B cell (primary cell): ENCODE data around the gene WASL. TPM values are rescaled to one million over a fixed set of nuclear protein-coding genes. Genes with fewer than 3 reads are reported as not detected.

ENCODE experiments used
- ATAC-seq: fragments of 200-7000 bp; cut with Tn5 transposase; one replicate; pipeline ENCODE4 v1.10.0; 2021; ENCODE audit warnings: low read depth, mild to moderate bottlenecking, moderate number of reproducible peaks, moderate library complexity
- CTCF ChIA-PET: fragments of 350-600 bp; sonication (Branson Sonifier 250); formaldehyde crosslinking; loops from one replicate; lab custom pipeline; 2021; ENCODE audit warnings: antibody characterized with exemption, inconsistent platforms; lab: Charles Lee
- POLR2A ChIA-PET: fragments of 350-600 bp; sonication (Branson Sonifier 250); formaldehyde crosslinking; loops from one replicate; lab custom pipeline; 2021; ENCODE audit warnings: antibody characterized with exemption; lab: Charles Lee
- DNase-seq: peaks from one replicate; pipeline ENCODE4 v3.0.0; 2013
- H2AFZ ChIP-seq: 2 replicates; pipeline ENCODE4 v1.6.1; 2012; ENCODE audit warnings: mild to moderate bottlenecking, low read depth, low read length; ENCODE audit not compliant: insufficient read depth, poor library complexity, severe bottlenecking
- H3K27ac ChIP-seq, 2 donors: 1 replicate in 1 of 2; 2 replicates in 1 of 2; pipeline ENCODE4 v1.5.1; 2012 to 2013; ENCODE audit warnings: low read length in 2 of 2, mild to moderate bottlenecking in 2 of 2, moderate library complexity in 1 of 2
- H3K27me3 ChIP-seq, 4 experiments: fragments of 200-600 bp in 1 of 4; sonication (generic) in 1 of 4; replicated peaks in 1 of 4; 1 replicate in 2 of 4; 2 replicates in 2 of 4; pipeline versions ENCODE4 v1.6.1 to v1.7.0; 2013 to 2016; ENCODE audit warnings: low read length in 3 of 4, mild to moderate bottlenecking in 2 of 4, mixed read lengths in 1 of 4, moderate library complexity in 1 of 4; ENCODE audit not compliant: insufficient read depth in 4 of 4, control insufficient read depth in 3 of 4; ENCODE audit errors: control extremely low read depth in 1 of 4
- H3K36me3 ChIP-seq, 2 experiments: replicated peaks in 1 of 2; 1 replicate in 1 of 2; 2 replicates in 1 of 2; pipeline versions ENCODE4 v1.6.1 to v1.7.1; 2013; ENCODE audit warnings: low read length in 1 of 2; ENCODE audit not compliant: insufficient read depth in 2 of 2, control insufficient read depth in 1 of 2; ENCODE audit errors: control extremely low read depth in 1 of 2, extremely low read depth in 1 of 2
- H3K4me1 ChIP-seq, 2 donors: fragments of 200-600 bp in 1 of 2; sonication (generic) in 1 of 2; 1 replicate in 1 of 2; 2 replicates in 1 of 2; pipeline versions ENCODE4 v1.5.1 to v1.6.1; 2013 to 2017; ENCODE audit warnings: low read length in 2 of 2; ENCODE audit not compliant: control insufficient read depth in 2 of 2, insufficient read depth in 2 of 2
- H3K4me2 ChIP-seq: replicated peaks from 2 replicates; pipeline ENCODE3; 2012; ENCODE audit warnings: mild to moderate bottlenecking, low read depth, low read length; ENCODE audit not compliant: poor library complexity, severe bottlenecking
- H3K4me3 ChIP-seq, 5 experiments: fragments of 200-600 bp in 1 of 5; sonication (generic) in 1 of 5; 1 replicate in 3 of 5; 2 replicates in 2 of 5; pipeline versions ENCODE4 v1.5.1 to v1.7.0; 2011 to 2016; ENCODE audit warnings: low read length in 4 of 5, mild to moderate bottlenecking in 4 of 5, low read depth in 2 of 5, control low read depth in 1 of 5, moderate library complexity in 1 of 5; ENCODE audit not compliant: insufficient read depth in 1 of 5; ENCODE audit errors: control extremely low read depth in 1 of 5, extremely low read depth in 1 of 5
- H3K79me2 ChIP-seq: fragments of 200-600 bp; sonication (generic); one replicate; pipeline ENCODE4 v1.6.0; 2016; ENCODE audit warnings: low read length; ENCODE audit not compliant: control insufficient read depth, insufficient read depth
- H3K9ac ChIP-seq: fragments of 200-600 bp; sonication (generic); 2 replicates; pipeline ENCODE4 v1.6.1; 2017; ENCODE audit warnings: mild to moderate bottlenecking, low read length, moderate library complexity
- H3K9me3 ChIP-seq, 3 donors: one replicate each; pipeline versions ENCODE4 v1.6.1 to v1.7.1; 2013; ENCODE audit warnings: low read length in 2 of 3; ENCODE audit not compliant: control insufficient read depth in 2 of 3, insufficient read depth in 1 of 3; ENCODE audit errors: control extremely low read depth in 1 of 3
- H4K20me1 ChIP-seq: 2 replicates; pipeline ENCODE4 v1.6.0; 2012; ENCODE audit warnings: mild to moderate bottlenecking, low read length; ENCODE audit not compliant: insufficient read depth, control insufficient read depth, poor library complexity, severe bottlenecking
- H3K27ac Mint-ChIP-seq: one replicate; pipeline ENCODE4 v1.8.0; 2021; ENCODE audit warnings: mixed read lengths
- H3K27me3 Mint-ChIP-seq: one replicate; pipeline ENCODE4 v1.8.0; 2021; ENCODE audit warnings: mixed read lengths
- H3K4me1 Mint-ChIP-seq: one replicate; pipeline ENCODE4 v1.8.0; 2021; ENCODE audit warnings: mixed read lengths
- H3K4me3 Mint-ChIP-seq: one replicate; pipeline ENCODE4 v1.8.0; 2021; ENCODE audit warnings: mixed read lengths
- H3K9me3 Mint-ChIP-seq: one replicate; pipeline ENCODE4 v1.8.0; 2022; ENCODE audit warnings: mixed read lengths; ENCODE audit not compliant: insufficient read depth
- EZH2 ChIP-seq: IDR thresholded peaks from 2 replicates; pipeline ENCODE4 v1.6.1; 2012; ENCODE audit warnings: borderline replicate concordance, low read depth, mild to moderate bottlenecking, moderate library complexity, low read length; ENCODE audit not compliant: insufficient read depth, poor library complexity, severe bottlenecking
- WGBS: methylation state at CpG from one replicate; pipeline ENCODE4 v1.1.5; 2013; ENCODE audit warnings: missing lambda C conversion rate; ENCODE audit not compliant: insufficient coverage; 5-methylcytosine and 5-hydroxymethylcytosine counted together
- intact Hi-C: fragments of 100-400 bp; cut with micrococcal nuclease; formaldehyde crosslinking; loops from one replicate; pipeline ENCODE4 v1.10.0; 2022
- polyA plus RNA-seq: library from polyadenylated mRNA; depleted of rRNA; stranded (reverse); fragments of >200 nt; gene quantifications from 2 replicates; pipeline ENCODE4 v1.2.3, GENCODE V29; 2012
- total RNA-seq, 2 donors: library from RNA; stranded (reverse); fragments of 120-200 nt in 1 of 2; gene quantifications; 1 replicate in 1 of 2; 2 replicates in 1 of 2; pipeline versions ENCODE4 v1.2.3 to v1.2.4, GENCODE V29; 2013 to 2022
- TF ChIP-seq, protein P1 (sequence below): fragments of 200-600 bp; IDR thresholded peaks from one replicate; pipeline ENCODE4 v1.8.0; 2022; ENCODE audit warnings: antibody characterized with exemption, mild to moderate bottlenecking

The WASL gene
- total and polyA plus RNA-seq, 2 donors (not counting 1 experiment from before 2014, with no cell fraction given): 1.8 to 10.4 TPM

DNA sequence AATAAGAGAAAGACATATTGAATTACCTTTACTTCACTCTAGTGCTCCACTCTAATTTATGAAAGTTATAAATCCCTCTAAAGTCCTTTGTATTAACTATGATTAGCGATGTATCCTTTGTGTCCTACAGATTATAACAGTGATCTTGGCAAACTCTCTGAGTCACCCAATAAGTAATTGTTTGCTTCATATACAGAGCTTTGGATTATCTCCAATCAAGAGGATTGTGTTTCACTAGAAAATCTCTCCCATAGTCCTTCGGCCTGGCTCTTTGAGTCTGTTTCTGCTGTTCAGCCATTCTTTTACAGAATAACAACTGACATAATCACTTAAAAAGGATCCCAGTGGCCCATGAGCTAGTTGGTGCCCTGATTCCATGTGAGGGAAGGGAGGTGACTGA lies 83.6 kb downstream of the WASL start:
- TF ChIP-seq, protein P1, sequence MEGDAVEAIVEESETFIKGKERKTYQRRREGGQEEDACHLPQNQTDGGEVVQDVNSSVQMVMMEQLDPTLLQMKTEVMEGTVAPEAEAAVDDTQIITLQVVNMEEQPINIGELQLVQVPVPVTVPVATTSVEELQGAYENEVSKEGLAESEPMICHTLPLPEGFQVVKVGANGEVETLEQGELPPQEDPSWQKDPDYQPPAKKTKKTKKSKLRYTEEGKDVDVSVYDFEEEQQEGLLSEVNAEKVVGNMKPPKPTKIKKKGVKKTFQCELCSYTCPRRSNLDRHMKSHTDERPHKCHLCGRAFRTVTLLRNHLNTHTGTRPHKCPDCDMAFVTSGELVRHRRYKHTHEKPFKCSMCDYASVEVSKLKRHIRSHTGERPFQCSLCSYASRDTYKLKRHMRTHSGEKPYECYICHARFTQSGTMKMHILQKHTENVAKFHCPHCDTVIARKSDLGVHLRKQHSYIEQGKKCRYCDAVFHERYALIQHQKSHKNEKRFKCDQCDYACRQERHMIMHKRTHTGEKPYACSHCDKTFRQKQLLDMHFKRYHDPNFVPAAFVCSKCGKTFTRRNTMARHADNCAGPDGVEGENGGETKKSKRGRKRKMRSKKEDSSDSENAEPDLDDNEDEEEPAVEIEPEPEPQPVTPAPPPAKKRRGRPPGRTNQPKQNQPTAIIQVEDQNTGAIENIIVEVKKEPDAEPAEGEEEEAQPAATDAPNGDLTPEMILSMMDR: no peak
- TF ChIP-seq EZH2: no peak
- H4K20me1 ChIP-seq: no peaks in the 10 kb centered on the region
- no peak for DNase-seq
- no peak overlapping the region for H2AFZ ChIP-seq
- ChIA-PET POLR2A (no interaction called here), CTCF (interaction anchor here (1.0 kb wide), 1 partner anchor 171 kb away, joined by 3 read pairs; no protein-coding TSS in a partner anchor)
- H3K27ac ChIP-seq: no peak overlapping the region
- H3K36me3 ChIP-seq: no peaks in the 10 kb centered on the region
- no peak overlapping the region for H3K4me3 ChIP-seq
- Mint-ChIP-seq H3K4me3 (no peak overlapping the region), H3K27me3 (peaks cover 26% of the 10 kb centered on the region), H3K9me3 (no peaks in the 10 kb centered on the region), H3K4me1 (no peaks in the 10 kb centered on the region), H3K27ac (no peak overlapping the region)
- intact Hi-C loops: no loop called here
- H3K9ac ChIP-seq: no peak overlapping the region
- WGBS: no CpG with 5 or more reads among the region's 2 CpGs
- no peak overlapping the region for H3K4me2 ChIP-seq
- no peaks in the 10 kb centered on the region for H3K9me3 ChIP-seq
- H3K27me3 ChIP-seq: no peaks in the 10 kb centered on the region
- no peak for ATAC-seq
- no peaks in the 10 kb centered on the region for H3K4me1 ChIP-seq
- H3K79me2 ChIP-seq: no peaks in the 10 kb centered on the region

DNA sequence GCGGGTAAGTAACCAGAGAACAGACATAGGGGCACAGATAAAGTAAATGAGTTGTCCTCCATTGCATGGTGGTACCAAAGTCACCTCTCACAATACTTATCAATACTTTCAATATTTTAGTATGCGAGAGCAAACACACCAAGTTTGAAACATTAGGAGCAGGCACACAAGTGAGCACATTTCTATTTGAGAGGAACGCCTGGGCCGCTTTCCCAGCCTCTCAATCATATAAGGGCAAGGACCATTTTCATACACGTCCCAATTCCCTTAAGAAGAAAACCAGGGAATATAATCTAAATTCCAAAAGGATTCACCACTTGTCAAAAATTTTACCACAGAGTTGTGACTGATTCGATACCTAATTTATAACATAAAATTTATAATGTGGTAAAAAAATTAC lies 85.6 kb downstream of the WASL start:
- Histone ChIP-seq H4K20me1 (no peaks in the 10 kb centered on the region), H3K4me2 (no peak overlapping the region), H3K79me2 (no peaks in the 10 kb centered on the region), H2AFZ (no peak overlapping the region), H3K4me1 (no peaks in the 10 kb centered on the region), H3K36me3 (no peaks in the 10 kb centered on the region), H3K4me3 (no peak overlapping the region), H3K9me3 (no peaks in the 10 kb centered on the region), H3K27me3 (peaks cover 0 to 4% (median 0%) of the 10 kb centered on the region in 4 experiments), H3K27ac (no peak overlapping the region), H3K9ac (no peak overlapping the region)
- CTCF ChIA-PET: no interaction called here
- TF ChIP-seq EZH2: no peak
- TF ChIP-seq, protein P1: no peak
- H3K4me1 Mint-ChIP-seq: no peaks in the 10 kb centered on the region
- no peak overlapping the region for H3K27ac Mint-ChIP-seq
- WGBS: 90% methylated on average over 4 of the region's 6 CpGs
- intact Hi-C loops: no loop called here
- H3K9me3 Mint-ChIP-seq: no peaks in the 10 kb centered on the region
- no peak for ATAC-seq
- H3K4me3 Mint-ChIP-seq: no peak overlapping the region
- H3K27me3 Mint-ChIP-seq: peaks cover 38% of the 10 kb centered on the region
- DNase-seq: no peak
- POLR2A ChIA-PET: no interaction called here
